Immature natural killer cell (primary cell): Measurements from ENCODE around the gene BMP7. TPM values are rescaled to one million over a fixed set of nuclear protein-coding genes. Genes with fewer than 3 reads are reported as not detected.

ENCODE experiments used
- DNase-seq, 3 donors: peaks; one replicate each; pipeline ENCODE4 v3.0.0; 2022; ENCODE audit warnings: mixed read lengths in 1 of 3
- H3K27ac Mint-ChIP-seq, 6 donors: one replicate each; pipeline ENCODE4 v1.8.0; 2020; ENCODE audit warnings: mixed read lengths in 6 of 6, mild to moderate bottlenecking in 5 of 6, inconsistent platforms in 4 of 6, moderate library complexity in 3 of 6
- H3K27me3 Mint-ChIP-seq, 3 donors: one replicate each; pipeline ENCODE4 v1.8.0; 2020 to 2021; ENCODE audit warnings: low read depth in 3 of 3, mild to moderate bottlenecking in 3 of 3, mixed read lengths in 3 of 3, moderate library complexity in 3 of 3, inconsistent platforms in 1 of 3
- H3K36me3 Mint-ChIP-seq, 3 donors: one replicate each; pipeline ENCODE4 v1.8.0; 2020; ENCODE audit warnings: mixed read lengths in 3 of 3, inconsistent platforms in 2 of 3, mild to moderate bottlenecking in 2 of 3
- H3K4me1 Mint-ChIP-seq, 2 donors: one replicate each; pipeline ENCODE4 v1.8.0; 2020; ENCODE audit warnings: inconsistent platforms in 2 of 2, mild to moderate bottlenecking in 2 of 2, mixed read lengths in 2 of 2, moderate library complexity in 1 of 2
- H3K4me3 Mint-ChIP-seq, 5 donors: one replicate each; pipeline ENCODE4 v1.8.0; 2020; ENCODE audit warnings: mild to moderate bottlenecking in 5 of 5, mixed read lengths in 5 of 5, inconsistent platforms in 3 of 5, moderate library complexity in 3 of 5
- H3K9me3 Mint-ChIP-seq, 6 donors: one replicate each; pipeline ENCODE4 v1.8.0; 2020; ENCODE audit warnings: mild to moderate bottlenecking in 6 of 6, mixed read lengths in 6 of 6, inconsistent platforms in 4 of 6, moderate library complexity in 3 of 6
- polyA plus RNA-seq, 3 donors: library from polyadenylated mRNA; unstranded; fragments of 300-500 nt; fragmentation: Illumina TruSeq; gene quantifications; one replicate each; pipeline ENCODE4 v1.2.3, GENCODE V29; 2021

The BMP7 gene
- polyA plus RNA-seq, 3 donors from 2014 or later: not detected

DNA sequence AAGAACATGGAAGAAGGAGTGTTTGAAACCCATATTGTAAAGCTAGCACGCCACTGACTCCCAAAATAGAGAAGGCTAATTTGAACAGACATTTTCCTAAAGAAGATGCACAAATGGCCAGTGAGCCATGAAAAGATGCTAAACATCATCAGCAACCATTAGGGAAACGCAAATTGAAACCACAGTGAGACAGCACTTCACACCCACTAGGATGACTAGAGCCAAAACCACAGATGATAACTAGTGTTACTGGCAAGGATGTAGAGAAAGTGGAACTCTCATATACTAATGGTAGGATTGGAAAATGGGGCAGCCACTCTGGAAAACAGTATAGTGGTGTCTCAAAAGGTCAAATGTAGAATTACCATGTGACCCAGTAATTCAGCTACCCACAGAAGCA, 58.2 kb downstream of the BMP7 start:
- H3K36me3 Mint-ChIP-seq: no peaks in the 10 kb centered on the region
- H3K27ac Mint-ChIP-seq: no peak overlapping the region
- peaks cover 4 to 10% (median 4%) of the 10 kb centered on the region in 3 donors for H3K27me3 Mint-ChIP-seq
- no peak overlapping the region for H3K4me3 Mint-ChIP-seq
- no peak for DNase-seq
- H3K4me1 Mint-ChIP-seq: no peaks in the 10 kb centered on the region
- H3K9me3 Mint-ChIP-seq: no peaks in the 10 kb centered on the region

GRCh38 chr20:57207251-57207650, 59.2 kb downstream of the BMP7 start:
- H3K27ac Mint-ChIP-seq: no peak overlapping the region
- no peaks in the 10 kb centered on the region for H3K4me1 Mint-ChIP-seq
- DNase-seq: no peak
- H3K4me3 Mint-ChIP-seq: no peak overlapping the region
- H3K27me3 Mint-ChIP-seq: peaks cover 4 to 10% (median 4%) of the 10 kb centered on the region in 3 donors
- H3K9me3 Mint-ChIP-seq: no peaks in the 10 kb centered on the region
- H3K36me3 Mint-ChIP-seq: no peaks in the 10 kb centered on the region

- DNase-seq: no peak
- Mint-ChIP-seq H3K36me3 (no peaks in the 10 kb centered on the region), H3K4me1 (no peaks in the 10 kb centered on the region), H3K27me3 (peaks cover 3 to 10% (median 3%) of the 10 kb centered on the region in 3 donors), H3K4me3 (no peak overlapping the region), H3K27ac (no peak overlapping the region), H3K9me3 (no peaks in the 10 kb centered on the region)
Observed at GRCh38 chr20:57205606-57206219, 60.7 kb downstream of the BMP7 start.

DNA sequence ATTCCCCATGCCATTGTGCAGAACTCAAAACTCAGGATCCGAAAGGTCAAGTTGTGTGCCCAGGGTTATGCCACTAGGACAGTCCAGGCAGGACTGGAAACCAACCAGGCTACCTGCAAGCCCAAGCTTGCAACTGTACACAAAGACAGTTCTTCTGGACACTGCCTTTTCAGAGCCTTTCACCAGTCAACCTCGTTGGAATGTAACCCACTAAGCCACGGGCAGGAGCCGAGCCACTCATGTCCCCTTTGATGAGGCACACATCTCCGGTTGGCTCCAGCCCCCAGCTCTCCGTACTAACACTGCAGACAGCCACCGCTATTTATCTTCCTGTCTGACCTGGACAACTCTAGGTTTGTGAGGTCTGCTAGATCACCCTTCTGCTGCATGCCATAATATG, 62.5 kb downstream of the BMP7 start:
- Mint-ChIP-seq H3K27me3 (peaks cover 3 to 4% (median 4%) of the 10 kb centered on the region in 3 donors), H3K4me3 (no peak overlapping the region), H3K27ac (no peak overlapping the region), H3K4me1 (no peaks in the 10 kb centered on the region), H3K36me3 (no peaks in the 10 kb centered on the region), H3K9me3 (no peaks in the 10 kb centered on the region)
- DNase-seq: no peak

- H3K36me3 Mint-ChIP-seq: no peaks in the 10 kb centered on the region
- no peak overlapping the region for H3K27ac Mint-ChIP-seq
- H3K9me3 Mint-ChIP-seq: no peaks in the 10 kb centered on the region
- H3K27me3 Mint-ChIP-seq: peaks cover 2 to 4% (median 3%) of the 10 kb centered on the region in 3 donors
- DNase-seq: no peak
- H3K4me3 Mint-ChIP-seq: no peak overlapping the region
- H3K4me1 Mint-ChIP-seq: no peaks in the 10 kb centered on the region
Observed at GRCh38 chr20:57203204-57203603, 63.2 kb downstream of the BMP7 start.

DNA sequence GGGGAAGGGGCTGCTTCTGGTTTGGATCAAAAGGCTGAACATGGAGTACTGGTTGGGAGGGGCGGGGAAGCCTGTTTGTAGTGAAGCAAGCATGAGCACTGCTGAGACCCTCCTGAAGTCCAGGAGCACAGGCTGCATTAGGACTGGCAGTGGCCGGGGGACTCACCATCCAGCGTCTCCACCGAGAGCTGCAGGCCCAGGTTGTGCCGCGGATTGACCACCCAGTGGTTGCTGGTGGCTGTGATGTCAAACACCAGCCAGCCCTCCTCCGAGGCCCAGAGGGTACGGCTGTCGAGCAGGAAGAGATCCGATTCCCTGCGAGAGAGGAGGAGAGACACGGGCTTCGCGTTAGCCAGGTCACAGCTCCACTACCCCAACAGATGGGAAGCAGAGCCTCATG, 64.1 kb downstream of the BMP7 start:
- no peak for DNase-seq
- Mint-ChIP-seq H3K36me3 (no peaks in the 10 kb centered on the region), H3K27me3 (peaks cover 2 to 4% (median 3%) of the 10 kb centered on the region in 3 donors), H3K27ac (no peak overlapping the region), H3K4me1 (no peaks in the 10 kb centered on the region), H3K9me3 (no peaks in the 10 kb centered on the region), H3K4me3 (no peak overlapping the region)

GRCh38 chr20:57200882-57201695, 65.4 kb downstream of the BMP7 start:
- no peaks in the 10 kb centered on the region for H3K4me1 Mint-ChIP-seq
- H3K9me3 Mint-ChIP-seq: no peaks in the 10 kb centered on the region
- H3K27ac Mint-ChIP-seq: no peak overlapping the region
- peaks cover 2 to 4% (median 3%) of the 10 kb centered on the region in 3 donors for H3K27me3 Mint-ChIP-seq
- H3K36me3 Mint-ChIP-seq: no peaks in the 10 kb centered on the region
- no peak for DNase-seq
- H3K4me3 Mint-ChIP-seq: no peak overlapping the region

DNA sequence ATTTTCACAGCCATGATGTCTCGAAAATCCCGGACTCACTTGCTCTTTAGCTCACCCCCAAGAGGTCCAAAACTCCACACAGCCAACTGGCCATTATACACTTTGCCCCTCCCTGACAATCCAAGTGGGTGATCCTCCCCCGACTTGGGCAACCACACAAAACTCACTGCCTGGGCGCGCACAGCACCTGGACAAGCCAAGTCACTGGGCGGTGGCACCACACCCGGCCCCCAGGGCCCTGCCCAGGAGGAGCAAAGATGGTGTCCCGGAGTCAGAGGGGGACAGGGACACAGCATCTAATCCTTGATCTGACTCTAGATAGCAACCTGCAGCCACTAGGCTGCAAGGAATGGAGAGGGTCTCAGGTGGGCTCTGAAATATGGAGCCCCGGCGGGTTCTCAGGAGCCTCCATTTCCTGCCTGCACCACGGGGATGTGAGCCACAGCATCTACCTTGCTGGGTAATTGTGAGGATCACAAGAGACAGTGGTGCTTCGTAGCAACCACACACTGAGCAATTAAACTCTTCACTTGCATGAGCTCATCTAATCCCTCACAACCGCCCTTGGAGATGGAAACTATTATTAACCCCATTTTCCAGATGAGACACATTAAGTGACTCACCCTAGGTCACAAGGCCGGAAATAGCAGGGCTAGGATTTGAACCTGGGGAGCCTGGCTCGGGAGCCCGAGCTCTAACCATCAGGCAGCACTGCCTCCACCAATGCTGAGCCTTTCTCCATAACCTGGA, 66.6 kb downstream of the BMP7 start:
- Mint-ChIP-seq H3K4me3 (no peak overlapping the region), H3K27ac (no peak overlapping the region), H3K4me1 (no peaks in the 10 kb centered on the region), H3K27me3 (peaks cover 2 to 4% (median 3%) of the 10 kb centered on the region in 3 donors), H3K9me3 (no peaks in the 10 kb centered on the region), H3K36me3 (no peaks in the 10 kb centered on the region)
- DNase-seq: no peak

DNA sequence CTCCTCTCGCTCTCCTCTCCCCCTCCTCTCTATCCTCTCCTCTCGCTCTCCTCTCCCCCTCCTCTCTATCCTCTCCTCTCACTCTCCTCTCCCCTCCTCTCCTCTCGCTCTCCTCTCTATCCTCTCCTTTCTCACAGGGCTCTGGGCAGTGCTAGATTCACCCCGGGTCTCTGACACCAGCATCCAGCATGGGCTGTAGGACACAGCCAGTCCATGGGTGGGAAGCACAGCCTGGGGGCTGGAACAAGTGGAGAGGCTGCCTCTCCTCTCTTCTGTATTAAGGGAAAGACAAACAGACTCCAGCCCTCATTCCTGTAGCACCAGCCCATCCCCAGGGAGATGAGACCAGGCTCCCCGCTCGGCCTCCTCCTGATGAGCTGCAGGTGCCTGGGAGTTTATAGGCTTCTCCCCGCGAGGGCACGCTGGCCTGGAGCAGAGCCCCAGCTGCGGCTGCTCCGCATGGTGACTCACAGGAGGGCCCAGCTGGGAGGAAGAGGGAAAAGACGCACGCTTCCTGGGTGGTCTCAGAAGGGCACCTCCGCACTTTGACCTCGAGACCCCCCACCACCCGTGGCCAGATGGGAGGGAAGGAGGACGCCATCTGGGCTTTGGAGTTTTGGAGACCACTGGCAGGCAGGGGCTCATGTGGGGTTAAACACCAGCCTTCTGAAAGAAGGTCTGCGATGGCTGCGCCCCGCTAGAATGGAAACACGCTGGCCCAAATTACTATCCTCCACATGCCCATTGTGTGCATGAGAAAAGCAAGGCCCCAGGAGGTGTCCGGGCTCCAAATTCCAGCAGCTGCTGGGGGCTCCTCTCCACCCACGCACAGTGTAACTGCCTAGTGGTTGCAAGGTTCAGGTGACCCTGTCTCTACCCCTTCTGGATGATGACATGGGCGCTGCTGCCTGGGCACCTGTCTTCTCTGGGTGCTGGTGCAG, 68.0 kb downstream of the BMP7 start:
- Mint-ChIP-seq H3K4me3 (no peak overlapping the region), H3K9me3 (no peaks in the 10 kb centered on the region), H3K27ac (no peak overlapping the region), H3K27me3 (peaks cover 2% of the 10 kb centered on the region in 3 donors), H3K36me3 (no peaks in the 10 kb centered on the region), H3K4me1 (no peaks in the 10 kb centered on the region)
- DNase-seq: no peak

- H3K36me3 Mint-ChIP-seq: no peaks in the 10 kb centered on the region
- H3K27me3 Mint-ChIP-seq: peaks cover 0 to 2% (median 2%) of the 10 kb centered on the region in 3 donors
- no peaks in the 10 kb centered on the region for H3K4me1 Mint-ChIP-seq
- no peaks in the 10 kb centered on the region for H3K9me3 Mint-ChIP-seq
- DNase-seq: no peak
- H3K4me3 Mint-ChIP-seq: no peak overlapping the region
- no peak overlapping the region for H3K27ac Mint-ChIP-seq
Observed at GRCh38 chr20:57197352-57198131, 68.9 kb downstream of the BMP7 start.

GRCh38 chr20:57195469-57196100, 70.9 kb downstream of the BMP7 start:
- Mint-ChIP-seq H3K4me3 (no peak overlapping the region), H3K9me3 (no peaks in the 10 kb centered on the region), H3K4me1 (no peaks in the 10 kb centered on the region), H3K27me3 (peaks cover 0 to 2% (median 2%) of the 10 kb centered on the region in 3 donors), H3K27ac (no peak overlapping the region), H3K36me3 (no peaks in the 10 kb centered on the region)
- no peak for DNase-seq

GRCh38 chr20:57195023-57195422, 71.4 kb downstream of the BMP7 start:
- no peak overlapping the region for H3K27ac Mint-ChIP-seq

More at GRCh38 chr20:57195023-57195422, 71.4 kb downstream of the BMP7 start:
- Mint-ChIP-seq H3K27me3 (peaks cover 0 to 2% (median 2%) of the 10 kb centered on the region in 3 donors), H3K9me3 (no peaks in the 10 kb centered on the region), H3K4me1 (no peaks in the 10 kb centered on the region), H3K4me3 (no peak overlapping the region), H3K36me3 (no peaks in the 10 kb centered on the region)
- no peak for DNase-seq
